ENCODE data around the gene ABCA2.

The ABCA2 gene

DNA sequence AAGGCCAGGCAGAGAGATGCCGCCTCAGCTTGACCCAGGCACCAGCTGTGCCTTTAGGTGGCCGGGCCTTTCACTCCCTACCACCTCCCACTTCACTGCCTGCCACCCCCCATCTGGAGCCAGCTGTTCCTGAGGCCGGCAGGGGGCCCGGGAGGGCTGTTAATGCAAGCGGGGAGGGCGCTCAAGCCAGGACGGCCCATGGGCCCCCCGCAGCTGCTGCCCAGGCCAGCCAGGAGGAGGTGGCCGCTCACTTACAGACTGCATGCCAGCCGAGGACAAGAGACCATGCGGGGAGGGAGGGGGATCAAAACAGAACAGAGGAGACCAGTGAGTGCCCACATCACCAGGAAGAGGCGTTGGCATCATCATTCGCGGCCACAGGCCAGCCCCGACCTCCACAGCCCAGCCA lies 4.5 kb downstream of the ABCA2 start:
- ChIA-PET CTCF (interaction anchor here (11.2 kb wide), 1 partner anchor 12 kb away, joined by 97 read pairs; no protein-coding TSS in a partner anchor), POLR2A (no interaction called here)
- H3K4me3 ChIP-seq (ENCODE audit: low read depth, low read length) = no peak overlapping the region
- TF ChIP-seq, protein P1, sequence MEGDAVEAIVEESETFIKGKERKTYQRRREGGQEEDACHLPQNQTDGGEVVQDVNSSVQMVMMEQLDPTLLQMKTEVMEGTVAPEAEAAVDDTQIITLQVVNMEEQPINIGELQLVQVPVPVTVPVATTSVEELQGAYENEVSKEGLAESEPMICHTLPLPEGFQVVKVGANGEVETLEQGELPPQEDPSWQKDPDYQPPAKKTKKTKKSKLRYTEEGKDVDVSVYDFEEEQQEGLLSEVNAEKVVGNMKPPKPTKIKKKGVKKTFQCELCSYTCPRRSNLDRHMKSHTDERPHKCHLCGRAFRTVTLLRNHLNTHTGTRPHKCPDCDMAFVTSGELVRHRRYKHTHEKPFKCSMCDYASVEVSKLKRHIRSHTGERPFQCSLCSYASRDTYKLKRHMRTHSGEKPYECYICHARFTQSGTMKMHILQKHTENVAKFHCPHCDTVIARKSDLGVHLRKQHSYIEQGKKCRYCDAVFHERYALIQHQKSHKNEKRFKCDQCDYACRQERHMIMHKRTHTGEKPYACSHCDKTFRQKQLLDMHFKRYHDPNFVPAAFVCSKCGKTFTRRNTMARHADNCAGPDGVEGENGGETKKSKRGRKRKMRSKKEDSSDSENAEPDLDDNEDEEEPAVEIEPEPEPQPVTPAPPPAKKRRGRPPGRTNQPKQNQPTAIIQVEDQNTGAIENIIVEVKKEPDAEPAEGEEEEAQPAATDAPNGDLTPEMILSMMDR (IDR thresholded peaks at IDR 0.05; ENCODE audit: insufficient read depth, low read length, missing control alignments) = no peak
- no peak for DNase-seq (ENCODE audit: low read depth, low spot score)

DNA sequence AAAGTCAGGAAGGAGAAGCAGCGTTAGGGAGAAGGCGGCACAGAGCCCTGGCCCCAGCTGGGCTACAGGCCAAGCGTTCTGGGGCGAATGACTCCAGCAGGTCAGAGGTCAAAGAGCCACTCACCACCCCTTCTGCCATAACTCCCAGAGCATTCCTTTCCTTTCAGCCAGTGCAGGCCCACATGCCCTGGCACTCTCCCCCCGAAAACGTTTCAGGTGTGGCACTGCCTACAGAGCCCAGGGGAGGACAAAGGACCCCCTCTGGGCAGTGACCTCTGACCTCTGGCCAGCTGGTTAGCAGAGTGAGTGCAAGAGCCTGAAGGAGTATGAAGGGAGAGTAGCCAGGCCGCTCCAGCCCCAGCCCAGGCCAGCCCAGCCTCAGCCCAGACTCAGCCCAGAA lies 4.9 kb downstream of the ABCA2 start:
- CTCF ChIA-PET = interaction anchor here (1.0 to 11.2 kb wide), 2 partner anchors 13 to 75 kb away, joined by 3 to 97 read pairs; no protein-coding TSS in a partner anchor
- POLR2A ChIA-PET = no interaction called here
- DNase-seq (ENCODE audit: low read depth, low spot score) = no peak
- TF ChIP-seq, protein P1 (IDR thresholded peaks at IDR 0.05; ENCODE audit: insufficient read depth, low read length, missing control alignments) = no peak
- H3K4me3 ChIP-seq (ENCODE audit: low read depth, low read length) = no peak overlapping the region

DNA sequence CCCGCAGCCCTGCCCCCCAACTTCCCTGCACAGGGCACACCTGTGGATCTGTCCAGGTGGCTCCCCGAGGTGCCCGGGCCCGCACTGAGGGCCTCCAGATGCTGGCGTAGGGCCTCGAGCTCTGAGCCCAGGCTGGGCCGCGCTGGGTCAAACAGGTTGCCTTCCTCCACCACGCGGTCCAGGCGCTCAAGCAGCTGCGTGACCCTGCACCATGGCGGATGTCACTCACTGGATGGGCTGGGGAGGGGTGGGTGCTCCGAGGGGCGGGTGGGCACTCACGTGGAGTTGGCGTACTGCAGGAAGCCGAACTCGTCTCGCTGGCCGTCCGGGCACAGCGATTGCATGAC lies 5.4 kb downstream of the ABCA2 start:
- ChIA-PET CTCF (interaction anchor here (1.0 to 11.2 kb wide), 2 partner anchors 13 to 75 kb away, joined by 3 to 97 read pairs; no protein-coding TSS in a partner anchor), POLR2A (no interaction called here)
- no peak for DNase-seq (ENCODE audit: low read depth, low spot score)
- TF ChIP-seq, protein P1 (IDR thresholded peaks at IDR 0.05; ENCODE audit: insufficient read depth, low read length, missing control alignments) = no peak
- no peak overlapping the region for H3K4me3 ChIP-seq (ENCODE audit: low read depth, low read length)

DNA sequence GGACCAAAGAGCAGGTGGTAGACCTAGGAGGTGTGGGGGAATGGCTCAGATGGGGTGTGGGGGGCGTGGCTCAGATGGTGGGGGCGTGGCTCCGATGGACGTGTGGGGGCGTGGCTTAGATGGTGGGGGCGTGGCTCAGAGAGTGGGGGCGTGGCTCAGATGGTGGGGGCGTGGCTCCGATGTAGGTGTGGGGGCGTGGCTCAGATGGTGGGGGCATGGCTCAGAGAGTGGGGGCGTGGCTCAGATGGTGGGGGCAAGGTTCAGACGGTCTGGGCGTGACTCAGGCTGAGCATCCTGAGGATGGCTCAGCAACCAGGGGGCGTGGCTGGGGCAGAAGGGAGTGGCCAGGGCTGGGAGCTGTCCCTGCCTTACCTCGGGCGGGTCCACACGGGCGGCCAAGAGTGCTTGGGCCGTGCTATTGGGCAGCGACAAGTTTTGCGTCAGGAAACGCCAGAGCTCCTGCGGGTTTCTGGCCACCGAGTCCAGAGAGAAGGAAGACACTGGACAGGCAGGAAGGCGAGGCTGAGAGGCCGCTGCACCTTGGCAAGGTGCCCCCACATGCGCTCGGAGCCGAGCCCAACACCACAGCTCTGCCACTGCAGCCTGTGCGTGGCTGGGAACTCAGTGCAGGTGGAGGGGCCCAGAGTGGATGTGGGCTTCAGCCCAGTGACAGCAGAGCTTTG lies 5.9 kb downstream of the ABCA2 start:
- POLR2A ChIA-PET = interaction anchor here (0.6 kb wide), 1 partner anchor 150 kb away, joined by 3 read pairs; no protein-coding TSS in a partner anchor
- no peak for DNase-seq (ENCODE audit: low read depth, low spot score)
- no peak overlapping the region for H3K4me3 ChIP-seq (ENCODE audit: low read depth, low read length)
- CTCF ChIA-PET = interaction anchor here (1.0 to 11.2 kb wide), 4 partner anchors 8 to 74 kb away, joined by 3 to 97 read pairs (median 16); partner anchors contain the start of genes ABCA2 and FUT7
- TF ChIP-seq, protein P1 (IDR thresholded peaks at IDR 0.05; ENCODE audit: insufficient read depth, low read length, missing control alignments) = no peak

DNA sequence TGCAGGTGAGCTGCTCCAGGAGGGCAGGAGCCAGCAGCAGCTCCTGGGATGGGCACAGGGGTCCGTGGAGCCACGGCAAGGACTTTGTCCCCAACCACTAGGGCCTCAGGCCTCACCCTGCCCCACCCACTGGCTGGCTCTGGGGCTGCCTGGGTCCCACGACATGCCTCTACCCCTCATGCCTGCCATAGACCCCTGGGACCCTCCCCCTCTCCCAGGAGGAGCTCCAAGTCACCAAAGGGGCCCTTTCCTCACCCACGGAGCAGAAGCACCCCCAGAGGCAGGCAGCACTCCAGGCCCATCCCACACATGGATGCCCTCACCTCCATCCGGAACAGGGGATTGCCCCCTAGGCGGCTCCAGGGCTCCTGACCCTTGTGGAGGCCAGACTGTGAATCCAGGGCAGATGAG lies 6.5 kb downstream of the ABCA2 start:
- POLR2A ChIA-PET = no interaction called here
- no peak for DNase-seq (ENCODE audit: low read depth, low spot score)
- no peak overlapping the region for H3K4me3 ChIP-seq (ENCODE audit: low read depth, low read length)
- TF ChIP-seq, protein P1 (IDR thresholded peaks at IDR 0.05; ENCODE audit: insufficient read depth, low read length, missing control alignments) = no peak
- CTCF ChIA-PET = interaction anchor here (0.8 to 11.2 kb wide), 5 partner anchors 9 to 45 kb away, joined by 3 to 97 read pairs (median 7); partner anchors contain the start of genes ABCA2 and FUT7

DNA sequence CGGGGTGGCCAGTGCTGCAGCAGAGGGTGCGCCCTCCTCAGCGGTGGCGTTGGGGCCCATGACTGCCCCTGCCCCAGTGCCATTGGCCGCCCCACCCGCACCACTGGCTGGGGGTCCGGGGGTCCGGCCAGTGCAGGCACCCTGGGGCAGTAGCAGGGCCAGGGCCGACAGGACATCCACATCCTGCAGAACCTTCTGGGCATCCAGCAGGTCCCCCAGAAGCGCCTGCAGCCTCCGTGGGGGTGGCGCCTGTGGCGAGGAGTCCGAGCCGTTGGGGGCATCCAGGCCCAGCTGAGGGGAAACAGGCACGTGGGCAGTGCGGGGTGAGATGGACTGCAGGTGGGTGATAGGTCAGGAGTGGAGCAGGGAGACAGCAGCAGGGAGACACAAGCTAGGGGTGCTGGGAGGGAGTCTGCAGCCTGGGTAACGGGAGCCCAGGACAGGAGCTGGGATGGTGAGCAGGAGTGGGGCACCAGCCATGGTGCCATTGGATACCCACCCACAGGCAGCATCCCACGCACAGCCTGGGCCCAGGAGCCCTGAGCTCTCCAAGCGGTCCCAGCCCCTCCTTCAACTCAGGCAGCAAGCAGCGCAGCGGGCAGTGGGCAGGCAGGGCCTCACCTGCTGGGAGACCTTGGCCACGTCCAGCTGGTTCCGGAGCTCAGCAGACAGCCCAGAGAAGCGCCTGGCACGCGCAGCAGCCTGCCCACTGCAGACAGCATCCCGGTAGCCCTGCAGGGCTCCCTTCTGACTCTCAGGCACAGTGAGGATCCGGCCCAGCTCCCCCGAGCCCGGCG lies 7.1 kb downstream of the ABCA2 start:
- CTCF ChIA-PET = interaction anchor here (0.8 to 11.2 kb wide), 5 partner anchors 9 to 45 kb away, joined by 3 to 97 read pairs (median 7); partner anchors contain the start of genes ABCA2 and FUT7
- no peak for DNase-seq (ENCODE audit: low read depth, low spot score)
- H3K4me3 ChIP-seq (ENCODE audit: low read depth, low read length) = no peak overlapping the region
- TF ChIP-seq, protein P1 (IDR thresholded peaks at IDR 0.05; ENCODE audit: insufficient read depth, low read length, missing control alignments) = no peak
- POLR2A ChIA-PET = no interaction called here
